Measurements from ENCODE around the gene SLC9A9. TPM values are rescaled to one million over a fixed set of nuclear protein-coding genes. Genes with fewer than 3 reads are reported as not detected.
"Not testable (repeated sequence)": the region's sequence is repeated elsewhere in the genome, so short reads cannot be mapped to it uniquely, and the experiment has no call there.

Gene SLC9A9
- total RNA-seq, 1 donor from 2014 or later, result 11.4 TPM

DNA sequence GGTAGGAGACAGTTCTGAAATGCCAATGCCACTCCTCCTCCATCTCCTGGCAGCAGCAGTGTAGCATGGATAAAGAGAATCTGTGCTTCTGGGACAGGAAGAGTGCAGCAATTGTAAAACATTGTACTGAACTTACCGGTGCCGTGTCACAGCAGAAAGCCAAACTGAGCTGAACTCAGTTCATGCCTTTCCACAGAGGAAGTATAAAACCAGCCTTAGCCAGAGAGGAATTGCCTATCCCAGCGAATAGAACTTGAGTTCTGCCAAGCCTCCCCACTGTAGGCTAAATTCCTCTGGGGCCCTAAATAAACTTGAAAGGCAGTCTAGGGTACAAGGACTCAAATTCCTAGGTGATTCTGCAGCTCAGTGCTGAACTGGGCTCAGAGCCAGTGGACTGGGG is 148.8 kb downstream of the SLC9A9 start:
- no peak overlapping the region for H3K27ac Mint-ChIP-seq (ENCODE audit: unreplicated experiment)
- no peak overlapping the region for H3K4me3 Mint-ChIP-seq (ENCODE audit: unreplicated experiment)
- no peaks in the 10 kb centered on the region for H3K36me3 Mint-ChIP-seq (ENCODE audit: unreplicated experiment)
- TF ChIP-seq, protein P1, sequence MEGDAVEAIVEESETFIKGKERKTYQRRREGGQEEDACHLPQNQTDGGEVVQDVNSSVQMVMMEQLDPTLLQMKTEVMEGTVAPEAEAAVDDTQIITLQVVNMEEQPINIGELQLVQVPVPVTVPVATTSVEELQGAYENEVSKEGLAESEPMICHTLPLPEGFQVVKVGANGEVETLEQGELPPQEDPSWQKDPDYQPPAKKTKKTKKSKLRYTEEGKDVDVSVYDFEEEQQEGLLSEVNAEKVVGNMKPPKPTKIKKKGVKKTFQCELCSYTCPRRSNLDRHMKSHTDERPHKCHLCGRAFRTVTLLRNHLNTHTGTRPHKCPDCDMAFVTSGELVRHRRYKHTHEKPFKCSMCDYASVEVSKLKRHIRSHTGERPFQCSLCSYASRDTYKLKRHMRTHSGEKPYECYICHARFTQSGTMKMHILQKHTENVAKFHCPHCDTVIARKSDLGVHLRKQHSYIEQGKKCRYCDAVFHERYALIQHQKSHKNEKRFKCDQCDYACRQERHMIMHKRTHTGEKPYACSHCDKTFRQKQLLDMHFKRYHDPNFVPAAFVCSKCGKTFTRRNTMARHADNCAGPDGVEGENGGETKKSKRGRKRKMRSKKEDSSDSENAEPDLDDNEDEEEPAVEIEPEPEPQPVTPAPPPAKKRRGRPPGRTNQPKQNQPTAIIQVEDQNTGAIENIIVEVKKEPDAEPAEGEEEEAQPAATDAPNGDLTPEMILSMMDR (IDR thresholded peaks at IDR 0.05; ENCODE audit: partially characterized antibody, unreplicated experiment), result no peak
- peaks cover 2% of the 10 kb centered on the region for H3K9me3 Mint-ChIP-seq (ENCODE audit: unreplicated experiment)
- DNase-seq, result no peak
- H3K4me1 Mint-ChIP-seq (ENCODE audit: low read depth, unreplicated experiment), result no peaks in the 10 kb centered on the region
- H3K27me3 Mint-ChIP-seq (ENCODE audit: unreplicated experiment), result no peaks in the 10 kb centered on the region

- Mint-ChIP-seq H3K9me3 (ENCODE audit: unreplicated experiment) (peaks cover 2% of the 10 kb centered on the region), H3K27me3 (ENCODE audit: unreplicated experiment) (no peaks in the 10 kb centered on the region), H3K27ac (ENCODE audit: unreplicated experiment) (no peak overlapping the region), H3K36me3 (ENCODE audit: unreplicated experiment) (no peaks in the 10 kb centered on the region), H3K4me3 (ENCODE audit: unreplicated experiment) (no peak overlapping the region), H3K4me1 (ENCODE audit: low read depth, unreplicated experiment) (no peaks in the 10 kb centered on the region)
- DNase-seq, result no peak
- TF ChIP-seq, protein P1 (IDR thresholded peaks at IDR 0.05; ENCODE audit: partially characterized antibody, unreplicated experiment), result no peak
Measured at GRCh38 chr3:143698682-143699303, 149.5 kb downstream of the SLC9A9 start.

DNA sequence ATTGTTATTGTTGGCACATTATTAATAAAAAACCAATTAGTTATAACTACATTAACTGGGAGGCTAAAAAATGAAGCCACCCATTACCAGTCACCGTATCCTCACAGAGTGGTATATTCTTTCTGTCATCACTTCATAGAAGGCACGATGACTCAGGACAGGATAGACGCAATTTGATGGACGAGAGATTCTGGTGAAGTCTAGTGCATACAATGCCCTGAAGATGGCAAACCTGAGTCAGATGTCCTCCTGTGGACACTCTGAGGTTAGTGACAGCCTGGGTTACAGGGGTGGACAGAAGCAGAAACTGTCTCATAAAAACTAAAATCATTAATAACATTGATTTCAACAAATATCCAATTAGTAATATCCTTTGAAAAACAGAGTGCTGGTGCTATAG is 150.3 kb downstream of the SLC9A9 start:
- no peak for DNase-seq
- H3K4me1 Mint-ChIP-seq (ENCODE audit: low read depth, unreplicated experiment), result no peaks in the 10 kb centered on the region
- H3K36me3 Mint-ChIP-seq (ENCODE audit: unreplicated experiment), result no peaks in the 10 kb centered on the region

GRCh38 chr3:143695333-143695732 is 152.9 kb downstream of the SLC9A9 start:
- not testable (repeated sequence) for H3K36me3 Mint-ChIP-seq (ENCODE audit: unreplicated experiment); DNase-seq; H3K9me3 Mint-ChIP-seq (ENCODE audit: unreplicated experiment); H3K4me1 Mint-ChIP-seq (ENCODE audit: low read depth, unreplicated experiment); H3K27ac Mint-ChIP-seq (ENCODE audit: unreplicated experiment); H3K4me3 Mint-ChIP-seq (ENCODE audit: unreplicated experiment); H3K27me3 Mint-ChIP-seq (ENCODE audit: unreplicated experiment)

More for the DNA sequence above, 150.3 kb downstream of the SLC9A9 start:
- TF ChIP-seq, protein P1 (IDR thresholded peaks at IDR 0.05; ENCODE audit: partially characterized antibody, unreplicated experiment), result no peak
- Mint-ChIP-seq H3K4me3 (ENCODE audit: unreplicated experiment) (no peak overlapping the region), H3K27ac (ENCODE audit: unreplicated experiment) (no peak overlapping the region), H3K27me3 (ENCODE audit: unreplicated experiment) (no peaks in the 10 kb centered on the region), H3K9me3 (ENCODE audit: unreplicated experiment) (no peaks in the 10 kb centered on the region)

- DNase-seq, result no peak
- TF ChIP-seq, protein P1 (IDR thresholded peaks at IDR 0.05; ENCODE audit: partially characterized antibody, unreplicated experiment), result no peak
- no peaks in the 10 kb centered on the region for H3K36me3 Mint-ChIP-seq (ENCODE audit: unreplicated experiment)
Measured at GRCh38 chr3:143693506-143693905, 154.8 kb downstream of the SLC9A9 start.

More at GRCh38 chr3:143693506-143693905, 154.8 kb downstream of the SLC9A9 start:
- no peak overlapping the region for H3K4me3 Mint-ChIP-seq (ENCODE audit: unreplicated experiment)
- no peak overlapping the region for H3K27ac Mint-ChIP-seq (ENCODE audit: unreplicated experiment)
- H3K27me3 Mint-ChIP-seq (ENCODE audit: unreplicated experiment), result no peaks in the 10 kb centered on the region
- no peaks in the 10 kb centered on the region for H3K4me1 Mint-ChIP-seq (ENCODE audit: low read depth, unreplicated experiment)
- H3K9me3 Mint-ChIP-seq (ENCODE audit: unreplicated experiment), result no peaks in the 10 kb centered on the region

Measured in glutamatergic neuron (in vitro differentiated cells).